ENCODE data around the gene MAZ. TPM values are rescaled to one million over a fixed set of nuclear protein-coding genes. Genes with fewer than 3 reads are reported as not detected.

Gene MAZ
- total RNA-seq, 4 donors from 2014 or later = 80.4 to 132 (median 107) TPM

GRCh38 chr16:29824589-29825144, 18.3 kb downstream of the MAZ start:
- Histone ChIP-seq H3K27ac (peak overlapping the region; percentile 4 to 62 (median 62)), H3K27me3 (no peaks in the 10 kb centered on the region), H3K4me3 (replicated peaks in 1 of 3) (no peak overlapping the region), H3K9me3 (no peaks in the 10 kb centered on the region), H3K36me3 (no peaks in the 10 kb centered on the region), H3K4me1 (peaks cover 33 to 60% of the 10 kb centered on the region in 2 donors)
- no peak for TF ChIP-seq CTCF (IDR thresholded peaks at IDR 0.05)
- no peak for TF ChIP-seq POLR2A (IDR thresholded peaks at IDR 0.05)
- no peak for DNase-seq
- intact Hi-C loops (cut with DNase I) = no loop called here
- WGBS, 2 donors = 24 to 29% methylated on average over 7 of the region's 7 CpGs

- intact Hi-C loops (cut with DNase I) = no loop called here
- H3K4me1 ChIP-seq = peaks cover 28 to 55% of the 10 kb centered on the region in 2 donors
Measured at GRCh38 chr16:29825145-29826044, 19.1 kb downstream of the MAZ start.

GRCh38 chr16:29826342-29826695, 20.0 kb downstream of the MAZ start:
- Histone ChIP-seq H3K27me3 (no peaks in the 10 kb centered on the region), H3K4me1 (peaks cover 26 to 53% of the 10 kb centered on the region in 2 donors), H3K27ac (peak overlapping the region in 2 of 3 donors; percentile 62), H3K36me3 (peaks cover 1 to 5% of the 10 kb centered on the region in 2 donors), H3K9me3 (no peaks in the 10 kb centered on the region), H3K4me3 (replicated peaks in 1 of 3) (no peak overlapping the region)
- TF ChIP-seq POLR2A (IDR thresholded peaks at IDR 0.05) (no peak), CTCF (IDR thresholded peaks at IDR 0.05) (no peak)
- intact Hi-C loops (cut with DNase I) = no loop called here
- no peak for DNase-seq
- WGBS, 2 donors = 93 to 97% methylated on average over 8 of the region's 8 CpGs

More at GRCh38 chr16:29825145-29826044, 19.1 kb downstream of the MAZ start:
- H3K9me3 ChIP-seq = no peaks in the 10 kb centered on the region
- DNase-seq = no peak
- 68 to 76% methylated on average over 9 to 10 of the region's 10 CpGs for WGBS, 2 donors
- H3K36me3 ChIP-seq = no peaks in the 10 kb centered on the region
- peak overlapping the region; percentile 4 to 62 (median 62) for H3K27ac ChIP-seq
- H3K4me3 ChIP-seq (replicated peaks in 1 of 3) = no peak overlapping the region
- no peaks in the 10 kb centered on the region for H3K27me3 ChIP-seq
- TF ChIP-seq POLR2A (IDR thresholded peaks at IDR 0.05) = no peak
- no peak for TF ChIP-seq CTCF (IDR thresholded peaks at IDR 0.05)

GRCh38 chr16:29830774-29831173, 24.4 kb downstream of the MAZ start:
- whole genome bisulfite sequencing, 2 donors = 94 to 95% methylated on average over 11 of the region's 11 CpGs
- Histone ChIP-seq H3K27ac (no peak overlapping the region), H3K36me3 (peaks cover 22 to 25% of the 10 kb centered on the region in 2 donors)

More at GRCh38 chr16:29830774-29831173, 24.4 kb downstream of the MAZ start:
- no peak for DNase-seq
- peaks cover under 1 to 8% of the 10 kb centered on the region in 2 donors for H3K4me1 ChIP-seq
- no peaks in the 10 kb centered on the region for H3K9me3 ChIP-seq
- TF ChIP-seq POLR2A (IDR thresholded peaks at IDR 0.05) = no peak
- no peak for TF ChIP-seq CTCF (IDR thresholded peaks at IDR 0.05)
- no peak overlapping the region for H3K4me3 ChIP-seq (replicated peaks in 1 of 3)
- no peaks in the 10 kb centered on the region for H3K27me3 ChIP-seq
- intact Hi-C loops (cut with DNase I) = loop anchor here (10.0 kb wide), 1 partner anchor 194 kb away; the partner anchor contains the start of gene C16orf92

Measured in thyroid gland (tissue), 4 donors.